ENCODE measurements around the gene CLDN5. TPM values are rescaled to one million over a fixed set of nuclear protein-coding genes. Genes with fewer than 3 reads are reported as not detected.

CLDN5 gene
- under 1 TPM; 0.20 to 0.66 TPM for total RNA-seq
- 21.6 TPM for polyA plus RNA-seq (2013, experiment 1 of 2)
- 20.6 TPM for polyA plus RNA-seq (2013, experiment 2 of 2)
- long read RNA-seq, experiment 1 = 0 reads
- long read RNA-seq, experiment 2, partial matches to known transcripts = 0 of 3 reads
- long read RNA-seq, experiment 2, other reads (novel, unspliced or antisense) = 1 of 3 reads
- long read RNA-seq, experiment 3, partial matches to known transcripts = 0 of 3 reads
- long read RNA-seq, experiment 3, other reads (novel, unspliced or antisense) = 0 of 3 reads
- long read RNA-seq, experiment 4 = 0 reads

- H3K9me3 ChIP-seq (ENCODE audit: control insufficient read depth, low read length) = no peaks in the 10 kb centered on the region
- Mint-ChIP-seq H3K9me3 (no peaks in the 10 kb centered on the region), H3K36me3 (ENCODE audit: low read depth) (no peaks in the 10 kb centered on the region), H3K4me3 (peak within 1 kb of the TSS; percentile 64), H3K4me1 (peaks cover 16% of the 10 kb centered on the region), H3K27me3 (ENCODE audit: insufficient read depth) (peaks cover 45% of the 10 kb centered on the region), H3K27ac (no peak within 1 kb of the TSS)
- peaks cover 51% of the 10 kb centered on the region for H3K27me3 ChIP-seq (ENCODE audit: control insufficient read depth, insufficient read depth, low read length, poor library complexity, severe bottlenecking)
- no peak within 1 kb of the TSS for H3K9ac ChIP-seq (ENCODE audit: extremely low read depth, low read length, poor library complexity, severe bottlenecking)
- peaks cover 15% of the 10 kb centered on the region for H3K4me1 ChIP-seq (ENCODE audit: control insufficient read depth, insufficient read depth, low read length)
- peak within 1 kb of the TSS; percentile 72 for H3K4me3 ChIP-seq (ENCODE audit: low read length)
- H3K27ac ChIP-seq (ENCODE audit: low read depth, low read length) = peak within 1 kb of the TSS; percentile 32
- no peak for TF ChIP-seq CTCF (conservative IDR thresholded peaks at IDR 0.05)
- WGBS, 2 experiments (ENCODE audit: insufficient coverage in 1 of 2, insufficient read length in 1 of 2) = 6 to 8% methylated on average over 21 to 69 of the region's 69 CpGs
- peak; percentile 89 for DNase-seq
- no peaks in the 10 kb centered on the region for H3K36me3 ChIP-seq (ENCODE audit: control insufficient read depth, insufficient read depth, low read length)
Measured at GRCh38 chr22:19524170-19525115, at the start of gene CLDN5. Gene CLDN5 (minus strand): TSS chr22:19524410. CDS start chr22:19524255, 155 bp downstream.

GRCh38 chr22:19571995-19572394 lies 47.8 kb upstream of the CLDN5 start:
- Histone ChIP-seq H3K27me3 (ENCODE audit: control insufficient read depth, insufficient read depth, low read length, poor library complexity, severe bottlenecking) (no peaks in the 10 kb centered on the region), H3K27ac (ENCODE audit: low read depth, low read length) (no peak overlapping the region), H3K9ac (ENCODE audit: extremely low read depth, low read length, poor library complexity, severe bottlenecking) (no peak overlapping the region), H3K36me3 (ENCODE audit: control insufficient read depth, insufficient read depth, low read length) (no peaks in the 10 kb centered on the region), H3K4me1 (ENCODE audit: control insufficient read depth, insufficient read depth, low read length) (no peaks in the 10 kb centered on the region), H3K4me3 (ENCODE audit: low read length) (no peak overlapping the region), H3K9me3 (ENCODE audit: control insufficient read depth, low read length) (no peaks in the 10 kb centered on the region)
- no peaks in the 10 kb centered on the region for H3K4me1 Mint-ChIP-seq
- H3K36me3 Mint-ChIP-seq (ENCODE audit: low read depth) = no peaks in the 10 kb centered on the region
- H3K4me3 Mint-ChIP-seq = no peak overlapping the region
- no peak for DNase-seq
- H3K9me3 Mint-ChIP-seq = no peaks in the 10 kb centered on the region
- 86 to 87% methylated on average over 4 to 6 of the region's 6 CpGs for WGBS, 2 experiments (ENCODE audit: insufficient coverage in 1 of 2, insufficient read length in 1 of 2)
- H3K27ac Mint-ChIP-seq = no peak overlapping the region
- TF ChIP-seq CTCF (conservative IDR thresholded peaks at IDR 0.05) = no peak
- H3K27me3 Mint-ChIP-seq (ENCODE audit: insufficient read depth) = peaks cover 3% of the 10 kb centered on the region

- Mint-ChIP-seq H3K27ac (no peak overlapping the region), H3K36me3 (ENCODE audit: low read depth) (no peaks in the 10 kb centered on the region), H3K27me3 (ENCODE audit: insufficient read depth) (peaks cover 3% of the 10 kb centered on the region), H3K4me1 (no peaks in the 10 kb centered on the region), H3K9me3 (no peaks in the 10 kb centered on the region), H3K4me3 (no peak overlapping the region)
- no peak overlapping the region for H3K27ac ChIP-seq (ENCODE audit: low read depth, low read length)
- no peak overlapping the region for H3K9ac ChIP-seq (ENCODE audit: extremely low read depth, low read length, poor library complexity, severe bottlenecking)
- H3K4me1 ChIP-seq (ENCODE audit: control insufficient read depth, insufficient read depth, low read length) = no peaks in the 10 kb centered on the region
- no peaks in the 10 kb centered on the region for H3K27me3 ChIP-seq (ENCODE audit: control insufficient read depth, insufficient read depth, low read length, poor library complexity, severe bottlenecking)
- 77 to 90% methylated on average over 3 to 5 of the region's 5 CpGs for WGBS, 2 experiments (ENCODE audit: insufficient coverage in 1 of 2, insufficient read length in 1 of 2)
- no peaks in the 10 kb centered on the region for H3K9me3 ChIP-seq (ENCODE audit: control insufficient read depth, low read length)
- no peak overlapping the region for H3K4me3 ChIP-seq (ENCODE audit: low read length)
- no peaks in the 10 kb centered on the region for H3K36me3 ChIP-seq (ENCODE audit: control insufficient read depth, insufficient read depth, low read length)
- no peak for TF ChIP-seq CTCF (conservative IDR thresholded peaks at IDR 0.05)
- no peak for DNase-seq
Measured at GRCh38 chr22:19571207-19571795, 47.1 kb upstream of the CLDN5 start.

All from endodermal cell (in vitro differentiated cells).